GM18502 (cell line): Measurements from ENCODE around the gene PAM.

Experiments
- ATAC-seq: cut with Tn5 transposase; IDR thresholded peaks from one replicate; pipeline ENCODE4 v1.9.1; 2021; ENCODE audit warnings: mild to moderate bottlenecking; ENCODE audit not compliant: unreplicated experiment, poor library complexity

Gene PAM

DNA sequence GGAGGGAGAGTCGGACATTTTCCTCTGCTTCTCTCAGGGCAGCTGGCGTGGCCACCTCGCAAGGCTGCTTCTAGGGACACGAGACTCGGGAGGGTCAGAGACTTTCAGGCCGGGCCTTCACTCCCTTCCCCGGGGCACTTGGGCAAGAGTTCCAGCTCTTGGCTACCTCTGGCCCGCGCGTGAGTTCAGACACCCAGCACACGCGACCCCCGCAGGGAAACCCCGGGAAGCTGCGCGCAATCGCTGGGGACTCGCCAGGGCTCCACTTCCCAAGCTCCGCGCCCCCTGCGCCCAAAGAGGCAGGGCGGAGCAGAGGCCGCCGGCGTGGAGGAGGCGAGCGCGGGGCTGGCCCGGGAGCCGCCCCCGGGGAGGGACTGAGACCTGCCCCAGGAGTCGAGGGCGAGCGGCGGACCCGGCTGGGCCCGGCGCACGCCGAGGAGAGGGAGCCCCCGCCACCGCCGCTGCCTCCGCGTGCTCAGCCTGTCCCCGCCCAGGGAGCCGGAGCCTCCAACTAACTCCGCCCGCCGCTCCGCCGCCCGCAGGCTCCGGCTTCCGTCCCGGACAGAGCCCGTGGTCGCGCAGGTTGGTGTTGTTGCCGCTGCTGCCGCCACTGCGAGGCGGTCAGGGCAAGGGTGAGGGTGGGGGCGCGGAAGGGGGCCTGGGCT, at the start of gene PAM:
Gene PAM (plus strand): TSS at position 539 of the 665 bp plus-strand sequence. CDS start 110,891 bp downstream, outside the sequence.
- ATAC-seq: peak; percentile 80

DNA sequence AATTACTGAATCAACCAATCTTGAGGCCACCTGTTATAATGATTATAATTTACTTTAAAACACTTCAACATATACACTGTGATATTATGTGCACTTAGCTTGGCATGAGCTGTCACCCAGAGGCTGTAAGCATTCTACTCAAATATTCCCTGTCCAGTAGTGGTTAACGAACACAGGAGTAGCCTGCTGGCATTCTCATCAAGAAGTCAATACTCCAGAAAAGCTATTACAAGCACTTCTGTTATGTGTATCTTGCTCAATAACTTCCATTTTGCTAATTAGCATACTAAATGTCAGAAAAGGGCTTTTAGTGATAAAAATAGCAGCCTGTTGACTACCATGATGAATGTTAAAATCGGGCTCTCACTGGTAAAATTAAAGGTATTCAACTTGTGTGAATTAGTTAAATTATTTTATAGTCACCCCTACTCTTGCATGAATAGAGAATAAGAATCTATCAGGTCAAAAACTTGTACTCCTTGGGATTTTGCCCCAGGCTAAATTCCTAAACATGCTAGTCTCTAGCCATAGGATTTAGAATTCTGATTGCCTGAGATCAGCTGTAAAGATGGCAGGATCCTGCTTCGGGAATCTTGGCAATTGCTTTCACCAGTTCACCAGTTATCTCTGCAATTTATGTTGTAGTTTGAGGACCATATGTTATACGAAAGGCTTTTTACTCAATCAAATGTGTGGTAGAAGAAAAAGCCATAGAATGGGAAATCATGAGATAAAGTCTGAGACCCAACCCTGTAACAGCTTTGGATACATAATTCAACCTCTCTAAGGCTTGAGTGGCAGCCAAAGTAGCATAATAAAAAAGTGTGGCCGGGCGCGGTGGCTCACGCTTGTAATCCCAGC, 43.4 kb upstream of the PAM start:
- ATAC-seq: no peak

DNA sequence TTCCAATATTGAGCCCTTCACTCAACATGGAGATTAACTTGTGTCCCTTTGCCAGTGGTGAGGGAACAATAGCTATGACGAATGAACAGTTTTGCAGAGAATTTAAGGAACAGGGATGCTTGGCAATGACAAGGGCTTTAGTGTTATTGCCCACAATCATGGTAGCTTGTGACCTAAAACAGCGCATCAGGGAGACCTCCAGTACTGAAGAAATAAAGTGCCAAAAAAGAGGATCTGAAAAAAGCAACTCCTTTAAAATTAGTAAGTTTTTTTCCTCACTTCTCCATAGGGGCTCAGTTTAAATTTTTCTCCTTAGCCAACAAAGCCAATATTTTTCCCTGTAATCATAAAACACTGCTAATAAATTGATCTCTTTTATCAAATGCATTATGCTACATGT, 41.8 kb upstream of the PAM start:
- ATAC-seq: peak; percentile 19

DNA sequence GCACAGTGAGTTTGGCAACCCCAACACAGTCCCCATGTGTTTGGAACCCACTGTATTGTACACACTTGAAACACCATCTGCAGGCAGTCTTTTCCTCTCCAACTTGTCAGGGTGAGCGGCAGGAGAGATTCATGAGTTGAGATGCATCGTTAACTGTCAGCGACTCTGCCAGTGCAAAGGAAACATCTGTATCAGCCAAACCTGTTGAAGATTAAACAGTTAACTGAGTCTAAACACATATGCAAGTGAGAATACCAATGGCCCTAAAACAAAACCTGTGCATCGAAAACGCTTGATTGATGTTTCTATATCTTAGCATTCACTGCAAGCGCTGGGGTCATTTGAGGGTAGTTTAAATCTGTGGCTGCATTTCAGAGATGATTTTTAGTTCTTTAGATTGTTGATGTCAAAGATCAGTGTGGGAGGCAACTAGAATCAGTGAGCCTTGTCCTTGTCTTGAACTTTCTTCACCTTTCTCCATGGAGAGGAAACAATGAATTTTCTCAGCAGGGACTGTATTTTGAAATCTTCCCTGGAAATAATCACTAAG, 41.3 kb upstream of the PAM start:
- ATAC-seq: peak; percentile 62

DNA sequence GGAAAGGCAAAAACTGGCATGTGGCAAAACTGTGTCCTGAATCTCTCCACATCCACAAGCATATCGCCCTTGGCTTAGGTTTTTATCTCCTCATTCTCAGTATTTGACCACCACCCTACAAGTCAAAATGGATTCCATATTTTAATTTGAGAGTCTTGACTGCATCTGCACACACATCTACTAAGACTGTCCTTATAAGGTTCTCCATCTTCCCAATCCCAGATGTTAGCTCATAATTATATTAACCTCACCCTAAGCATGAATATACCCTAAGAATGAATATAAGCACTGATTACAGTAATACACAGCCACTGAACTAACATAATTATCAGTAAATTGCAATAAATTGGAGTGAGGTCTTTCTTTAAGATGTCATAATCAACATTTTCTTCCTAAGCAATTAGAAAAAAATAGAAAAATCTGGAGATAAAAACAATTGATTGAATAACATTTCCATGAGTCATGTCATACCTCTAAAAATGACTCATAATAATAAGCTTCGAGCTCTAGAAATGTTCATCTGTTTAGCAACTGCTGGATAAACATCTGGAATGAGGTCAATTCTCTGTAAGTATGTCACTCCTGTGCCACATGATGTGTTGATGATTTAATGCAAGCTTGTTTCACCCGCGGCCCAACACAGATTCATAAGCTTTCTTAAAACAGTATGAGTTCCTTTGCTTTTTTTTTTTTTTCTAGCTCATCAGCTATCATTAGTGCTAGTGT, 39.9 kb upstream of the PAM start:
- no peak for ATAC-seq

DNA sequence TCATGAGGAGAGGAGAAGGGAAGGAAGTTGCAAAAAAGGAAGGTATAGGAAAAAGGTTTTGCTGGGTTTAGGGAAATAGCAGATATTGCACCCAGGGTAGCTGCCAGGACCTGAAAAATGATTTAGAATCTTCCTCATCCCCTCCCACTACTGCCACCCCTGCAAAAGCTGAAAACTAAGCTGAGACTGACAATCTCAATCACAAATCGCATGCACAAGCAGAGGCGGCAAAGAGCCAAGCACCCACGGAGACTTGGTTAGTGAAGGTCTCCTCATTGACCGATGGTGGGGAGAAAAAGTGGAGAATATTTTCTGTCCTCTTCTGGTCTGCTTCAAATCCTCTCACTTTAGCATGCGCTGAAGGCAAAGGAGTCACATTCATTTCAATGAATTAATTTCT, 39.1 kb upstream of the PAM start:
- no peak for ATAC-seq

DNA sequence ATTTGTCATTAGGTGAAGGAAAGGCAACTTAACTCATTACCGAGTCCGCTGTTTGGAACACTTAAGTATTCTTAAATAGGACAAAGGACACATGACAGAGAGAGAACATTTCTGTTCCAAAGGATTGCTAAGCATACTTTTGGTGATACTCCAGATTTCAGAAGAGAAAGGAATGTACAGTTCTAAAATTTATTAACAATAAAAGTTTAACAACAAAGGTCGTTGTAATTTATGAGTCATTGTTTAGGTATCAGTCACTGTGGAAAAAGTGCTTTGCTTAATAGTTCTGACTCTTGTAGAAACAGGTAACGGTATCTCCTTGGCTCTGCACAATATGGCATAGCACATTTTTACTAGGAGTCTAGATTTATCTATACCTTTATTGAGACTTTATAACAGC, 36.3 kb upstream of the PAM start:
- no peak for ATAC-seq

DNA sequence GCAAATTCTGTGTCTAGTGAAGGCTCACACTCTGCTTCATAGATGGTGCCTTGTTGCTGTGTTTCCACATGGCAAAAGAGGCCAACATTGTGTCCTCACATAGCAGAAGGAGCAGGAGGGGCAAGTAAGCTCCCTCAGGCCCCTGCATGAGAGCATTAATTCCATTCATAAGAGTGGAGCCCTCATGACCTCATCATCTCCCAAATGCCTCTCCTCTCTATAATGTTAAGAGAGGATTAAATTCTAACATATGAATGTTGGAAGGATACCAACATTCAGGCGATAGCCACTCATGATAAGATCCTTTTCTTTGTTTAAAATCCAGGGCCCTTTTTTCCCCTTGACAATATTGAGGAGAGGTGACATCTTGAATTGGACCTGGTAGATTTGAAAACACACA, 35.2 kb upstream of the PAM start:
- ATAC-seq: no peak

DNA sequence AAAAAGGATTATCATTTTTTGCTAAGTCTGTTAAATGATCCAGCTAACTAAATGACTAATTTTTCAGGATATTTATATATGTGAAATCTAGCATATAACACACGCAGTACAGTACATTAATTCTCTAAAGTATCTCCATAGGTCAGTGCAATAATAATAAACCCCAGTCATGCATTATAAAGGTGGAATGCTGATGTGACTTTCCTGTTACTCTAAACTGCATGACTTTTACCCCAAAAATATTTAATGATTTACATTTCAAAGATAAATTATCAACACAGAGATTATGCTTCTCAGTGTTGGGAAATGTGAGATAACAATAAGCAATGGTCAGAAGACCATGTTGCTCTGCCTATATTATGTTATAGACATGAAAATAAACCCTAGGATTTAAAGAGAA, 34.1 kb upstream of the PAM start:
- ATAC-seq: no peak

DNA sequence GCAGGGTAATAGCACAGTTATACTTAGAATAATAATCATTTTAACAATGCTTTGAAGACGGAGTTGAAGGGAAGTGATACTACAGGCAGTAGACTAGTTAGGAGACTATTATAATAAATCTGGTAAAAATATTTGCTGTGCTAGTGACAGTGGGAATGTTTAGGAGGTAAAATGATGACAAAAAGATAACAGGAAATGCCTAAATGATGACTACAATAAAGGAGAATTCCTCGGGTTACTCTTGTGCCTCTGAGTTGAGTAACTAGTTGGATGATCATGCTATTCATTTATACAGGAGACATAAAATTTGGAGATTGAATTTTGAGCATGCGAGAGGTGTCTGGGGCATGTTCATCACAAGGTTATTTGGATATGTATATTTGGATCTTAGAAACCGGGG, 32.2 kb upstream of the PAM start:
- no peak for ATAC-seq

DNA sequence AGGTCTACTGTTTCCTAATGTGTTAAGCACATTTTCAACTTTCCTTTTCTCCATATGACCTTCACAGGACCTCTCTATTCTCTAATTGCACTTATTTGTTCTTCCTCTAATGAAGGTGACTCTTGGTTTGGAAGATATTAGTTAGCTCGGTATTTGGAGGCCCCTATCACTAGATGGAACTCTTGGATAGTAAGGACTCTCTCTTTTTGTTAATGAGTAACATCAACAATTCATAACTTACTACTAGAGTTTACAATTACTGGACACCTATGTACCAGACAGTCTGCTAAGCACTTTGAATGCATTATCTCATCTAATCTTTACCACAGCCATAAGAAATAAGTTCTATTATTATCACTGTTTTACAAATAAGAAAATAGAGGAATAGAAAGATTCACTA, 23.4 kb upstream of the PAM start:
- ATAC-seq: no peak

DNA sequence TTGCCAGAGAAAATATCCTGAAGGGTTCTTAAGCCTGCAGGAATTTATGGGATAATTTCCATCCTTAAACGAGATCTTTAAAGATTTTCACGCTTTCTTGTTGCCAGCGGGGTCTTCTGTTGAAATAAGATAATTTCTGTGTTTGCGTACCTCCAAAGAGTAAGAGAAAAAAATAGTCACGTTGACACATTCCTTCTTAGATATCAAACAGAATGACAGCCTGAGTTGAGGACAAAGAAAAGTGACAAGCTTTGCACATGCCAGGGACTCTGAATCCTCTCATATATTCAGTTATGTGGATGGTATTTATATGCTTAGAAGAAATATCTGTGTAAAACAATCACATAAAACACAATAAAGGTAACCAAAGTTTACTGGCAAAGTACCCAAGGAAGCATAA, 21.6 kb upstream of the PAM start:
- no peak for ATAC-seq

DNA sequence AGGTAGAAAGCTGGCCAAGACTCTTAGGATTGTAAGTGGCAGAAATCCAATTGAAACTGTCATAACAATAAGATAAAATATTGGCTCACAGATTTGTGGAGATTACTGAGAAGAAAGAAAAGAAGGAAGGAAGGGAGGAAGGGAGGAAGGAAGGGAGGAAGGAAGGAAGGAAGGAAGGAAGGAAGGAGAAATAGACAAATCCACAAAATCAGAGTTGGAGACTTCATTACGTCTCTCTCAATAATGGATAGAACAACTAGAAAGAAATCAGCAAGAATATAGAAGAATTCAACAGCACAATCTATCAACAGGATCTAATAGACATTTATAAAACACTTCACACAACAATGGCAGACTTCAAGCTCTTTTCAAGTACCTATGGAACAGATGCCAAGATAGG, 17.9 kb upstream of the PAM start:
- no peak for ATAC-seq

DNA sequence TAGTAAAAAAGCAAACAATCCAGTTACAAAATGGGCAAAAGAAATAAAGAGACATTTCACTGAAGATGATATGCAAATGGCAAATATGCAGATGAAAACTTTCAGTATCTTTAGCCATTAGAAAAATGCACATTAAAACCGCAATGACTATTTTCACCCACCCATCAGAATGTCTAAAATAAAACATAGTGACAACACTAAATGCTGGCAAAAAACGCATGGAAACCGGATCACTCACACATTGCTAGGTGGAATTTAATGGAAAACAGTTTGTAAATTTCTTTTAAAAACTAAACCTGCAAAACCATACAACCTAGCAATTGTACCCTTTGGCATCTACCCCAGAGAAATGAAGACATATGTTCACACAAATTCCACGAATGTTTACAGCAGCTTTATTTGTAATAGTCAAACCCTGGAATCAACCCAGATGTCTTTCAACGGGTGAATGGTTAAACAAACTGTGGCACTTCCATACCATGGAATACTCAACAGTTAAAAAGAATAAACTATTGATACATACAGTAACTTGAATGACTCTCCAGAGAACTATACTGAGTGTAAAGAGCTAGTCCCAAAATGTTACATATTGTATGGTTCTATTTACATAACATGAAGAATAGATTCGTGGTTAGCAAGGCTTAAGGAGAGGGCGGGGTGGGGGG, 17.2 kb upstream of the PAM start:
- no peak for ATAC-seq

DNA sequence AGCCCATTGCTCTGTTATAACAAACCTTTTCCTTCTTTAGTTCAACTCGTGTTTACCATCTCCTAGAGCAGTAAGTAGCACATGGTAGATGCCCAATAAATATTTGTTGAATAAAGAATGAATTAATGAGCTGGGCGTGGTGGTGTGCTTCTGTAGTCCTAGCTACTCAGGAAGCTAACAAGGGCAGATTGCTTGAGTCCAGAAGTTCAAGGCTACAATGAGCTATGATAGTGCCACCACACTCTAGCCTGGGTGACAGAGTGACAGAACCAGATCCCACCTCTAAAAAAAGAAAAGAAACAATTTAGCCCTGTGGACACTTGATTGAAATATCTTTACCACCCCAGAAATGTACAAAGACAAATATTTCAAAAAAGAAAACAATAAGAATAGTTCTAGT, 14.6 kb upstream of the PAM start:
- ATAC-seq: no peak

DNA sequence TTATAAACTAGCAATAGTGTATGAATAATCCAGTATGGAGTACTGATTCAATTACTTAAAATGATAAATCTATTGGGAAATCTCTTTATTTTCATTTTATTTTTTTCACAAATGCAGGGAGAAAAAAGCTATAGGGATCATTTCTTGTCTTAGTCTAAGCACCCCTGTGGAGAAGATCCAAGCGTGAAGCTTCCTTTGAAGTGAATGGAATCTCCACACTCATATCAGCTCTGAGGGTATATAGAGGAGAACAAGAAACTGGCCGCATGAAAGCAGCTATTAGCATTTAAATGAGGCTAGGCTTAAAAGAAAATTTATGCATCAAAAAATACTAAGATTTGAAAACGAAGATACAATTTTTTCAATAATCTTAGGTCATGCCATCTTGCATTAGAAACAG, 12.9 kb upstream of the PAM start:
- ATAC-seq: no peak

DNA sequence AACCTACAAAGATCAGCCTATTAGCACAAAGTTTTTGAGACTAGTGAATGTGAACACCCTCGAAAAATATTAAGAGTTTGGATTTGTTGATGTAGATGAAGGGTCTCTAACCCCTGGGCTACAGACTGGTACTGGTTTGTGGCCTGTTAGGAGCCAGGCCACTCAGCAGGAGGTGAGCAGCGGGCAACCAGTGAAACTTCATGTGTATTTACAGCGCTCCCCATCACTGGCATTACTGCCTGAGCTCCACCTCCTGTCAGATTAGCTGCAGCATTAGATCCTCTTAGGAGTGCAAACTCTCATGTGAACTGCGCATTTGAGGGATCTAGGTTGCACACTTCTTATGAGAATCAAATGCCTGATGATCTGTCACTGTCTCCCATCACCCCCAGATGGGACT, 11.2 kb upstream of the PAM start:
- no peak for ATAC-seq

DNA sequence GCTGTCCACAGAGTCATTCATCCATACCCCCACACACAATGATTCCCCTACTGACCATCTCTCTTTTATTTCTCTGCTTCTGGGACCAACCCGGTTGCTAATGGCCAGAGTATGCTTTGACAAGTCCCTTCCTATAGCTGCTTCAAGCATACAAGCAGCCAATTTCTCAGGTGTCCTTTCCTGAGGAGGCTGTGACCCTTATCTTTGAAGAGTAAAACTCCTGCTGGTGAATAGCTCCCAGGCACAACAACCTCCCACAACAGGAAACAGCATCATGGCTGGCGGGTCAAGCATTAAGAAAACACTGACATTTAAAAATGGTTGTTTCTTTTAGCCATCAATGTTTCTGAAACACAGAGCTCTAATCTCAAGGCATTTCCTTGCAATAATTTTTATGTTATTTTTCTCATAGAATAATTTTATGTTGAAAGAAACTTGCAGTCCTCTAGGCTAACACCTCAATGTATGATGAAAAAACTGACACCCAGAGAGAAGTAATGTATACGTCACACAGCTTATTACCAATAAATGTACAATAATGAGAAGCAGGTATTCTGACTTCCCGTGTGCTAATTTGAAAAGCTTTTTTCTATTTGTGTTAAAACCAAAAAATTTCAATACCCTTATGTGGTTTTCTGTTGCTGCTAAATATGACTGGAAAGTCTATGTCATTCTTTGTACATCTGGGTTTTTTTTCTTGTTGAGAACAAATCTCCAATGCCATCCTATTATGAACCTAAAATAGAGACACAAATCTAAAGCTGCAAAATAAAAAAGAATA, 7.5 kb upstream of the PAM start:
- peak; percentile 73 for ATAC-seq

DNA sequence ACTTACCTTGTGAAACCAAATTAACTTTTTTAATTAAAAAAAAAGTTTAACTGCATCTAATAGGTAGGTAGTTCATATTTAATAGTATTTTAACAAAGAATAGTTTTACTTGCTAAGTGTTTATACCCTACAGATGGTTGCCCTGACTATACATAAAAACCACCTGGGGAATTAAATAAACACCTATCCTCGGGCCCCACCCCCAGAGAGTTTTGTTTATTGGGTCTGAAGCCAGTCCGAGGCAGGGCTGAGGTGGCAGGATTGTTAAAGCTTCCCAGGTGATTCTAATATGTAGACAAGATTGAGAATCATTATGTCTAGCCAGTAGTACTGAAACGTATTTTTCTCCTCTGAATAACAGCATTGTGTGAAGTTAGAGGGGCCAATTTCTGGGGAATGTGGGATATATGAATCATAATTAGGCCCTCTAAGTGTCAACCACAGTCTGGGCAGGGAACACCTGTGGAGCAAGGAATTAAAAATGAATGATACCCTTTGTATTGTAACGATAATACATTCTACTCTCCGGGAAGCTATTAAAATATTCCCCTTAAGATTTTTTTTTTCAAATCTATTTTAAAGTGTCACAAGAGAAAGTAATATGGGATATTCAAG, 5.6 kb upstream of the PAM start:
- no peak for ATAC-seq
